HG03571 (cell line): Measurements from ENCODE around the gene GTPBP3.
A peak's percentile ranks its signal among the peaks of the same experiment; 100 is the strongest.

ENCODE experiments used
- ATAC-seq: cut with Tn5 transposase; IDR thresholded peaks from one replicate; pipeline ENCODE4 v1.9.1; 2021; ENCODE audit not compliant: unreplicated experiment

GTPBP3 gene

DNA sequence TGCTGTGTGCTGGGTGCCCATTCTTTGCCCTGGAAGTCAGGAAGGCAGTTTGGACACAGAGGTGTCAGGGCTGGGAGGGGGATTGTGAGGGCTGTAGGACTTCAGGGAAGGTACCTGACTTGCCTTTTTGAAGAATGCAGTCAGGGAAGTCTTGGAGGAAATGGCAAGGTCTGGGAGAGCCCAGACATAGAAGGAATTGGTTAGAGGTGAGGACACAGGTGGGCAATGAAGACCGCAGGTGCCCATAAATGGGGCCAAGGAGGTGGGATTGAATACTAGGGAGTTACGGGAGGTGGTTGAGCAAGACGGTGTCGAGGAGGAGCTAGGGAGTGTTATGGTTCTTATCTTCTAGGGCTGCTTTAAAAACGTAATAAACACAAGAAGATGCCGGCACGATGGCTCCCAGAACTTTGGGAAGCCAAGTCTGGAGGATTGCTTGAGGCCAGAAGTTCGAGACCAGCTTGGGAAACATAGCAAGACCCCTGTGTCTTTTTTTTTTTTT is 29.4 kb upstream of the GTPBP3 start:
- no peak for ATAC-seq

GRCh38 chr19:17309198-17309964 is 28.0 kb upstream of the GTPBP3 start, which contains the start of gene DDA1:
DDA1 (plus strand) TSS chr19:17309563; CDS start chr19:17309655, 92 bp downstream.
- ATAC-seq, result peak; percentile 48

- no peak for ATAC-seq
These were observed 27.3 kb upstream of the GTPBP3 start for GRCh38 chr19:17309965-17310461.

DNA sequence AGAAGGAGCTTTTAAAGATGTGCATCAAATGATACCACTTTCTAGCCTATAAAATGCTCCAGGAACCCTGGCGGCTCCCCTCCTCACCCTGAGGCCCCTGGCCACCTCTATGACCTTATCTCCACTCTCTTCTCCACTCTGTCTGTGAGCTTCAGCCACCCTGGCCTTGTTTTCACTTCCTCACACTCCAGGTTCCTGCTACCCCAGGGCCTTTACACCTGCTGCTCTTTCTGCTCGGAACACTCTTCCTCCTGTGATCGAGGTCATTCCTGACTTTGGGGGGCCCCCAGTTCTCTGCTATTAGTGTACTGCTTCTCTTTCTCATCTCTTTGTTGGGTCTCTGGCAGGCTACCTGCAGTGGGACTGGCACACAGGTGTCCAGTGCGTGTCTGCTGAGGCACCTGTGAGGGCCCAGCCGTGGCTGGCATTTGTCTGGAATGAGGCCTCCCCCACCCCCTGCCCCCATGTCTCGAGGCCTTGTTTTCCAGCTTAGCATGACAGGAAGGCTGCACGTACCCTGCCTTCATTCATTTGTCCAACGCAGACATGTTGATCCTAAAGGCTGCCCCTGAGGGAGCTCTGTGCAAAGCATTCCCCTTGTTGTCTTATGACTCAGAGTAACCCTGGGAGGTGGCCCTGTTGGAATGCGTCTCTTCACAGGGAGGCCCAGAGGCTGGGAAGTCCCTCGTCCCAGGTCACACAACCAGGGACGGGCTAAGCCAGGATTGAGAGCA is 25.7 kb upstream of the GTPBP3 start:
- ATAC-seq, result no peak

DNA sequence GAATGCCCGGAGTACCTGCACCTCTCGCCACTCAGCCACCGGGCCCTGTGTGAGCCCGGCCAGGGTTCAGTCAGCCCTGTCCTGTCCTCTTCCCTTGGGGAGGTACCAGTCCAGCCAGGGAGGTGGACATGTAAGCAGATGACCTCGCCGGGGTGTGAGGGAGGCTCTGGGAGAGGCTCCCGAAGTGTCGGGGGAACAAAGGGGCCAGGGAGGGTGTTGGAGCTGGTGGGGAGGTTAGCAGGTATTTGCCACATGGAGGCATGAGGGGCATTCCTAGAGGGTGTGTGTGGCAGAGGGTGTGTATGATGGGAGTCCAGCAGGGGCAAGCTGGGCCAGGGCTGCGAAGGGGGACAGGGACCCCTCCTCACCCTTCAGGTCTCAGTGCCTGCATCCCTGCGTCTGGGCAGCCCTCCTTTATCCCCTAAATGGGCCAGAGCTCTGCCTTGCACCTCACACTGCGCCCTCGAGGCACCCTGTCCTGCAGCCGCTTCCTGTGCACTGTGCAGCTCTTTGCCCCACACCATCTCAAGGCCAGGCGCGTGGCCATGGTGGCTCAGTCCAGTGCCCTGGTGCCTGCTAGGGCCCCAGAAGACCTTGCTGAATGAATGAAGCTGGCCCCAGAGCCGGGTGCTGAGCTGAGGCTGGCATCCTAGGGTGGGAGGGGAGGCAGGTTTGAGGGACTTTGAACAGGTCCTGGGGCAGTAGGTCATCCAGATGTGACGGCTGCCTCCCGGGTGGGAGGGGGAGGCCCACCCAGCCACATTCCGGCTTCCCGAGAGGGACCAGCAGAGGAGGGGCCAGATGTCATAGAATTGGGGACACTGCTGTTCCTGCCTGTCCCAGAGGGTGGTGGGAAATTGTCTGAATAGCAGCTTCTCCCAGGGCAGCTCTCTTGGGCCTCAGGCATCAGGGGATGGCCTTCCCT is 24.9 kb upstream of the GTPBP3 start:
- no peak for ATAC-seq

DNA sequence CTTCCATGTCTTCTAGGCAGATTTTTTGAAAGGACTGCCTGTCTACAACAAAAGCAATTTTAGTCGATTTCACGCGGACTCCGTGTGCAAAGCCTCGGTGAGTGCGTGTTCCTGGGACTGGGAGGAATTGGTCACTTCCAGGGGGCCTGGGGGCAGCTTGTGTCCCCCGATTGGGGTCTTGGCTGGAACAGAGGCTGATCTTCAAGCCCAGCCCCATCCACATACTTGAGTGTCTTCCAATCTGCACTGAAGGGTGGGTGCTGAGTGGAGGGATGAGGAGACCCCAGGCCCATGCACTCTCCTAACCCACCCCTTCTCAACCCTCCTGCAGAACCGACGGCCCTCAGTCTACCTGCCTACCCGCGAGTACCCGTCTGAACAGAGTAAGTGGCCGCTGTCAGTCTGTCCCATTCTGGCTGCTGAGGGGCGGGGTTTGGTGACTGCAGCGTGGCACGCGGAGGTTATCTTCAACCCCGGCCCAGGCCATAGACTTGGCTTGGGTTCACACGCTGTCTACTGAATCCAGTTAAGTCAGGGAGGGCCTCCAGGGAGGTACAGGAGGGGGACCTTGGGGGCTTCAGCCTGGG is 23.3 kb upstream of the GTPBP3 start:
- ATAC-seq, result no peak

DNA sequence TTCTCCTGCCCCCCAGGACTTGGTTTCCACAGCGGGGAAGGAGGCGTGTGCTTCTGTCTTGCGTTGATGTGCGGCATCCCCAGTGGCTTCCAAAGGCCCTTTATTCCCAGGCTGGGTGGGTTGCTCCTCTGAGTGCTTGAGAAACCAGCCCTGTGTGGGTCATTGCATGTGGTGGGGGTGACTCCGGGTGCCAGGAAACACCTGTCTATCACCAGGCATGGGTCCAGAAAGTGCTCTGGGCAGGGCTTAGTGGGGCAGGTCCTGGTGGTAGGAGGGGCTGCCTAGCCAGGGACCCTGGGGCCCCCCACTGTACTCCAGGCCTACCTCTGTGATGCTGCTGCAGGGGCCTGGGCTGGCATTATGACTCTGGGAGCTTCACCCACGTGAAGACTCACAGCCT is 18.4 kb upstream of the GTPBP3 start:
- no peak for ATAC-seq

GRCh38 chr19:17319473-17320238 is 17.7 kb upstream of the GTPBP3 start:
- no peak for ATAC-seq

DNA sequence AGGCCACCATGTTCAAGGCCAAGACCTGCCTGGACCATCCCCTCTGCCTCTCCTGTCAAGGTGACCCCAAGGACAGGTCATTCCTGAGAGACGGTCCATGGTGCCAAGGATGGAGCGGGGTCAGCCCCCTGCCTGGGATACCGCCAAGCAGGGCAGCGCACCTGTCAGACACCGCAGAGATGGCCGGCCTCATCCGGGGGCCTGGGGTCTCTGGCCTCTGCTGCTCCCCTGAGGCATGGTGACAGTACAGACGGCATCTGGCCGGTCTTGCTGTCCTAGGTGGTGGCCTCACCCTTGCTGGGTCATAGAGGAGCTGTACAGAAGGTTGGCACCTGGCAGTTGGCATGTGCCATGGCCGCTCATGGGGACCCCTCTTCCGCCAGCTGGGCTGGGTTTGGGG is 16.9 kb upstream of the GTPBP3 start:
- ATAC-seq, result no peak

DNA sequence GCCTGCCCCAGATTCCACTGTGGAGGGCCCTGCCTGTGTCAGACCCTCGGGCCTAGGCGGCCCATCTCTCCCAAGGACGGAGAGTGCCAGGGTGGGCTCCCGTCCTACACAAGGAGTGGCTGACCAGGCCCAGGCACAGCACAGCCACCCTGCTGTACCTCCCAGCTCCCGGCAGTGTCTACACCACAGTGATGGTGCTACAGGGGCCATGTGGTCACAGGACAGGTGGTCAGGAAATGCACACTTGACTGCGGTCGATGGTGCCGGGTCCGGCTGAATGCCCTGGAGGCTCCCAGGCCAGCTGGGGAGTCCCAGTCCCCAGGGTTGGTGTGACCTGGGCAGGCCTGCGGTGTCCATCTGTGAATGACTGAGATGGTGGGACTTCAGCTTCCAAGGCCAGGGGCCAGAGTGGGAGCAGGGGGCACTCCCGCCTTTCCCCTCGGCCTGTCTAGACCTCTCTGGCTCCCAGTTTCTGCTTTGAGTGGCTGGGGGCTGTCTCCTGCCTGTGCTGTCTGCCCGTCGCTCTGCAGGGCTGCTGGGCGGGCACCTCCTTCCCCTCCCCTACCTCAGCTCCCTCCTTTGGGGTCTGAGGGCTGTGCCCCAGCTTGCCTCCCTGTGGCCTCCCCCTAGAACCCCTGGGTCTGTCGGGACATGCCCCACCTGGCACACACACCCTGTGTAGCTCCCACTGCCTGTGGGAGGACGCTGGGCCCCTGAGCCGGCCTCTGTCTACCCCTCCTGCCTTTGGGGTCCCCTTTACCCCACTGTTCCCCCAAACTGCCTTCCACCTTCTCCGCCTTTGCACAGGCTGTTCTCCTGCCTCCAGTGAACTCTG is 15.5 kb upstream of the GTPBP3 start:
- ATAC-seq, result no peak

DNA sequence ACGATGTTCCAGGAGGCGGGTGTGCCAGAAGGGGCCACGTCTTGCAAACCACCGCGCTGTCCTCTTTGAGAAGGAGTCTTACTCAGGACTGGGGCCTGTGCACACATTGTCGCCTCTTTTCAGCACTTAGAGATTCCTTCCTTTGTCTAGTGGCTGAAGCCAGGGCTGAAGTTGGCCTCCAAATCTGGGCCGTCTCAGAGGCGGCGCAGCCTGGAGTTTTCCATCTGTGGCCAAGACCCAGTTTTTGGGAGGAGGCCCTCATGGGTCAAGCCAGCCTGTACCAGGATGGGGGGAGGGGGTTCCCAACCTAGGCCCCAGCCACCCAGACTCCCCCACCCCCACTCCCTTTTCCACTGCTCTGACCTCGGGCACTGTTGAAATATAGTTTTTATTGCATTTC is 14.5 kb upstream of the GTPBP3 start:
- no peak for ATAC-seq

GRCh38 chr19:17323300-17323963 is 13.9 kb upstream of the GTPBP3 start:
- ATAC-seq, result no peak

DNA sequence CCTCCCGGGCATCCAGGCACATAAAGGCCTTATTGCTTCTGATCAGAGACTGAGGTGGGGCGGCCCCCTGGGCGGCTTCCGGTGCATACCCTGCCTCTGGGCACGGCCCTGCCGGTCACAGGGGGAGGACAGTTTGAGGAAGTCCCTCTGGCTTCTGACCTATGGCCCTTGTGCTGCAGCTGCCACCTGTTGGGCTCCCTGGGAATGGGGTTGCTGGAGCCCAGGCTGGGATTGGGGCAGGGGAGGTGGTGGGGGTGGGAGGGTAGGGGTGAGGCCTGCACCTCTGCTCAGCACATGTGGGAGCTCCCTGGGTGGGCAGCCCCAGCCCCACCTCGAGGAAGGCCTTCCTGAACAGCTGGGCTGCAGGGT is 13.4 kb upstream of the GTPBP3 start:
- ATAC-seq, result no peak

DNA sequence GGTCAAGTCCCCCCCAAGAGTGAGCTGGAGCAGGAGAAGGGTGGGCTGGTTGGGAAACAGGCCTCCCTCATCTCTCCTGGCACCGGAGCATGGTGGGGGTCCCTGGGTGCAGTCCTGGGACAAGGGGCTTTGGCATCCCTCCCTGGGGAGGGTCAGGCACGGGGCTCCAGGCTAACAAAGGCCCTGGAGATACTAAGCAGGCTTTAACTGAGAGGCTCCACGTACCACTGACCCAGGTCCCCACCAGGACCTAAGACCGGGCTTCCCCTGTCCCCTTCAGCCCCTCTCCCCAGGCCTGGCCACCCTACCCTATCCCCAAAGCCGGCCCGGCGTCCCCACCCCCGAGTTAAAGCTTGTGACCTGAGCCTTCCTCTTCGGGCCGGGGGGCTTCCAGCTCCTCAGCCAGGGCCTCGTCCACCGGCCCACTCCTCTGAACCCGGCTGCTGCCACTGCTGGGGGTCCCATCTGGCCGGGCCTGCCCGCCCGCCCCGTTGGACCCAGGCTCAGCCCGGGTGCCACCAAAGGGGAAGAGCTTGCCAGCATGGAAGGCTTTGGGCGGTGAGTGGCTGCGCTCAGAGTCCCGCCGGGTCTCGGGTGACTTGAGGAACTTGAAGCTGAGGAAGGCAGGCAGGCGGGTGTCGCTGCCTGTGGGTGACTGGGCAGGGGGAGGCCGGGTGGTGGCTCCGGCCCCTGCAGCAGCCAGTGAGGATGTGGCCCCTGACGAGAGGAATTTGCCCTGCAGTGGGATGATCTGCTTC is 12.8 kb upstream of the GTPBP3 start:
- ATAC-seq, result no peak

DNA sequence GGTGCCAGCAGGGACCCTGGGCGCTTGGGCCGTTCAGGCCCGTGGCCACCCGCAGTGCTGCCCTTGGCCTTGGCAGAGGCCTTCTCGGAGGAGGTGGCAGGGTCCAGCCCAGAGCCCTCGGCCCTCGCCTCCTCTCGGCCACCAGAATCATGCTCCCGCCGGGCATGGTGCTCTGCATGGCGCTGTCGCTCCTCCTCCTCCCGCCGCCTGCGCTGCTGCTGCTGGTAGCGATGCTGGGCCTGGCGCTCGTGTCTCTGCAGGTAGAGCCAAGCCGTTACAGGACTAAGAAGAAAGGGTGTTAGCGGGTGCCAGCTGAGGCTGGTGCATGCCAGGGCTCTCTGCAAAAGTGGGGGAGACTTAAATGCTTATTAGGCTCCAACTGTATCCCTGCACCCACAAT is 12.2 kb upstream of the GTPBP3 start:
- ATAC-seq, result no peak

DNA sequence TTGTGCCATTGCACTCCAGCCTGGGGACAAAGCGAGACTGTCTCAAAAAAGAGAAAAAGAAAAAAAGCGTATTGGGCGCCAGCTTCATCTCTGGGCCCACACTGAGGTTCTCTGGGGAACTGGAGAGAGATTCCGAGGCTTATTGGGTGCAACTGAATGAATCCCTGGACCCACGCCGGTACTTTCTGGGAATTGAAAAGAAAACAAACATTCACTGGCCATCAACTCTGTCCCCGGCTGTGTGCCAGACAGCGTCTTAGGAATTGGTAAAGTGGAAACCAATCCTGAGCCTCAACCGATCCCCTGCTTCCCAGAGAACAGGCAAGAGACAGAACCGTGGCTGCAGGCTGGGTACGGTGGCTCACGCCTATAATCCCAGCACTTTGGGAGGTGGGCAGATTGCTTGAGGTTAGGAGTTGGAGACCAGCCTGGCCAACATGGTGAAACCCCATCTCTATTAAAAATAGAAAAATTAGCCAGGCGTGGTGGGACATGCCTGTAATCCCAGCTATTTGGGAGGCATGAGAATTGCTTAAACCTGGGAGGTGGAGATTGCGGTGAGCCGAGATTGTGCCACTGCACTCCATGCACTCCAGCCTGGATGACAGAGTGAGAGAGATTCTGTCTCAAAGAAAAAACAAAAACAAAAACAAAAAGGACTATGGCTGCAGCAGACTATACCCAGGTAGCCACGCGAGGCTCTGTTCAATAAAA is 11.3 kb upstream of the GTPBP3 start:
- ATAC-seq, result no peak

DNA sequence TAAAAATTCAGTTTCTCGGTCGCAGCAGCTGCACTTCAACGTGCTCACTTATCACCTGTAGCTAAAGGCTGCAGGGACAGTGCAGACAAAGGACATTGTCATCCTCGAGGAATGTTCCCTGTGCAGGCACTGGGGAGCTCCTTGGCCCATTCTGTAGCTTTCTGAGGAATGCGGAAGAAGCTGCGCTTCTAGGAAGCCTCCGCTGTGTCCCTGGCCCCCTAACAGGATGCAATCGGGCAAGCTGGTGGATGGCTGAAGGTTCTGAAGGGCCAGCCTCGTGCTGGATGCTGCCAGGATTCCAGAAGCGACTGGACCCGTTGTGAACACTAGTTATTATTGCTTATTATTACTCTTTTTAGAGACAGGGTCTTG is 10.8 kb upstream of the GTPBP3 start:
- no peak for ATAC-seq
